ENCODE results near the gene IL11RA.

The IL11RA gene

DNA sequence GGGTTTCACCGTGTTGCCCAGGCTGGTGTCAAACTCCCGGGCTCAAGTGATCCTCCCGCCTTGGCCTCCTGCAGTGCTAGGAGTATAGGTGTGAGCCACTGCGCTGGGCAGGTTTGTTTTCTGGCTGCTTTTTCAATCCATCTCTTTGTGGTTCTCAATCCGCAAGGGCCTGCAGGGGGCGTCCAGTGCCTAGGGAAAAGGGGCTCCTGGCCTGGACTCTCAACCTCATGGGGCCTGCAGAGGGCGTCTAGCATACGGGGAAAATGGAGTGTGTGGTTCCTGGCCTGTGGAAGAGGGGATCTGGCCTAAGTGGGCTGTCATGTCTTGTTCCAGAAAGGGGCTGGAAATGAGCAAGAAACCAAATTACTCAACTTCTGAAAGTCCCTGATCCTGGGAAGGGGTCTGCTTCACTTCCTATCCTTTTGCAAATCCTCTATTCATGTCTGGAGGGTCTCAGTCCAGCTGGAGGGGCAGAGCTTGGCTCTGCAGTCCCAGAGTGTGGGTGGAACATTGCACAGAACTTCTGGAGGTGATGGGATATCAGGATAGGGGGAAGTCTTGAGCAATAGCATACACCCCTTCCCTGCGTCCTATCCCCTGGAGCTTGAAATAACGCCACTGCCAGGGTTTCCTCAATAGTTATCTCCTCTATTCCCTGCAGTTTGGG lies 23.2 kb downstream of the IL11RA start:
- TF ChIP-seq GATA2 (IDR thresholded peaks at IDR 0.05; ENCODE audit: low read depth, low read length) (no peak), GATA3 (IDR thresholded peaks at IDR 0.05; ENCODE audit: low read depth, low read length) (no peak)

- TF ChIP-seq GATA3 (IDR thresholded peaks at IDR 0.05; ENCODE audit: low read depth, low read length) (no peak), GATA2 (IDR thresholded peaks at IDR 0.05; ENCODE audit: low read depth, low read length) (no peak)
Measured at GRCh38 chr9:34675869-34676268, 23.9 kb downstream of the IL11RA start.

DNA sequence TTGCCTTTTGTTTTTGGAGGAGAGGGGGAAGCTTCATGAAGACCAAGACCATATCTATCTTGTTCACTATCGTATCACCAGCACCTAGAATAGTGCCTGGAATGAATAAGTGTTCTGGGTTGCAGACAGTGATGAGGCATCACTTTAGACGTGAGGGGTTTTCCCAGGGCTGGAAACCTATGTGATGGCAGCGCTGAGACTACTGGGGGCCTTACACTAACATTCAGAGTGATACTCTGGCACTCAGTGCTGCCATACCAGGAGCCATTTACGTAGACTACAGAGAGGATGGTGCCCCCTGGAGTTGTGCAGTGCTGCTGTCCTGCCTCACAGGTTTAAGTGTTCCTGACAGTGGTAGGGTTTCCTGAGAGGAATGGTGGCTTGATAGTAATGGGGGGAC lies 32.2 kb downstream of the IL11RA start:
- TF ChIP-seq GATA2 (IDR thresholded peaks at IDR 0.05; ENCODE audit: low read depth, low read length) (no peak), GATA3 (IDR thresholded peaks at IDR 0.05; ENCODE audit: low read depth, low read length) (no peak)

- TF ChIP-seq GATA2 (IDR thresholded peaks at IDR 0.05; ENCODE audit: low read depth, low read length) (no peak), GATA3 (IDR thresholded peaks at IDR 0.05; ENCODE audit: low read depth, low read length) (no peak)
Measured at GRCh38 chr9:34684816-34685215, 32.8 kb downstream of the IL11RA start.

DNA sequence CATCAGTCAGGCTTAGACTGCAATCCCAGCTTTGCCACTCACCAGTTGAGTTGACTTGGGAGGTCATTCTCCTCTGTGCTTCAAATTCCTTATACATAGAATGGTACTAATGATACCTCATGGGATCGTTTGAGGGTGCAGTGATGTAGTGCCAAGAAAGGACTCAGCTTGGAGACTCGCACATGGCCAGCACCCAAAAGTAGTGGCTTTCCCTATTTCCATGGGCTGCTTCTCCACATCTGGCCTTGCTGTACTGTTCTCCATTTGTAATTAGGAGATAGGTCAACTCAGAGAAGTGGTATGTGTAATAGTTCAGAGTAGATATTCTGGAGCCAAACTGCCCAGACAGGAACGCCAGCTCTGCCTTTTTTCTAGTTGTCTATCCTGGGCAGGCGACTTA lies 33.6 kb downstream of the IL11RA start:
- TF ChIP-seq GATA3 (IDR thresholded peaks at IDR 0.05; ENCODE audit: low read depth, low read length) = no peak

DNA sequence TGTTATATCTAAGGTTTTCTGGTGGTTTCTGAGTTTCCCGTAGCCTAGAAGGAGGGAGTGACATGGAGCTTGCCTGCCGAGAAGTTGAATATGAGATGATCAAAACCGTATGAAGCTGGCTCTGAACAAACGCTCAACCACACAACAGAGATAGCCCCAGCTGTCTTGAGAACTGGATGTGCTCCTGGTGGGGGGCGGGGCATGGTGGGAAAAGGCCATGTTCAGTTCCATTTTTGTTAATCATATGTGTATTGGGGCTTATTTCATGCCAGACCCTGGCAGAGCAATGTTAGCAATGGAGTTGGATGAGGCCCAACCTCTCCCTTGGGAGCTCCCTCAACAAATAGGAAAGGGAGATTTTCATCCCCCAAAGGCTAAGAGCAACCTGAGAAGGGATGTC lies 34.2 kb downstream of the IL11RA start:
- no peak for TF ChIP-seq GATA3 (IDR thresholded peaks at IDR 0.05; ENCODE audit: low read depth, low read length)
- TF ChIP-seq GATA2 (IDR thresholded peaks at IDR 0.05; ENCODE audit: low read depth, low read length) = no peak

- no peak for TF ChIP-seq GATA2 (IDR thresholded peaks at IDR 0.05; ENCODE audit: low read depth, low read length)
- no peak for TF ChIP-seq GATA3 (IDR thresholded peaks at IDR 0.05; ENCODE audit: low read depth, low read length)
Measured at GRCh38 chr9:34686732-34687131, 34.7 kb downstream of the IL11RA start.

GRCh38 chr9:34687276-34688030 lies 35.5 kb downstream of the IL11RA start:
- TF ChIP-seq GATA2 (IDR thresholded peaks at IDR 0.05; ENCODE audit: low read depth, low read length) (no peak), GATA3 (IDR thresholded peaks at IDR 0.05; ENCODE audit: low read depth, low read length) (no peak)

DNA sequence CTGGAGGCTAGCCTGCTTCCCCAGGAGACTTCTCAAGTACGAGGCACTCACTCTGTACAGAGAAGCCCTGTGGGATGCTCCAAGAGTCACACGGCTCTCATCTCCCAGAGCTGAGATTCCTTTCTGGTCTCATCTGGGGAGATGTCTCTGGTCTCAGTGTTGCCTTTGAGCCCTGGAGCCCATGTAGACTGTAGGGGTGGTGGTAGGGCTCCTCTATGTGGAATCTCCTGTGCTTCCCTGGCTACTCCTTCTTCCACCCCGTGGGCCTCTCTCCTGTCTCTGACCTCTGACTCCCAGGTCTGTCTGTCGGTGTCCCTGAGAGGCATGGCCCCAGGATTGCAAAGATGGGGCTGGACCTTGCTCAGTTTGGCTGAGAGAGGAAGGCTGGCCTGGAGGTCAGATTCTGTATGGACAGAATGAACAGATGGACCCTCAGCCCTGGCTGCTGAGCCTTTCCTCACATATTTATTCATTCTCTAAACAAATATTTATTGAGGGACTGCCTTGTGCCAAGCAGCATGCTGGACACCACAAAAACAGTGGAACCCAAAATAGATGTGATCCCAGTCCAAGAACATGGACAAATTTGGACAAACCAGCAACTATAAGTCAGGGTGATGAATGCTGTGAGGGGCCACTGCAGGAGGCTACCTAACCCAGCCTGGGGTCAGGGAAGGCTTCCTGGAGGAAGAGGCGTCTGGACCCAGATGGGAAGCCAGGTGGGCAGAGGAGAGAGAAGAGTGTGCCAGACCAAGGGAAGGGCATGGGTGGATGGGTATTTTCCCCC lies 36.5 kb downstream of the IL11RA start:
- TF ChIP-seq GATA2 (IDR thresholded peaks at IDR 0.05; ENCODE audit: low read depth, low read length) = no peak

DNA sequence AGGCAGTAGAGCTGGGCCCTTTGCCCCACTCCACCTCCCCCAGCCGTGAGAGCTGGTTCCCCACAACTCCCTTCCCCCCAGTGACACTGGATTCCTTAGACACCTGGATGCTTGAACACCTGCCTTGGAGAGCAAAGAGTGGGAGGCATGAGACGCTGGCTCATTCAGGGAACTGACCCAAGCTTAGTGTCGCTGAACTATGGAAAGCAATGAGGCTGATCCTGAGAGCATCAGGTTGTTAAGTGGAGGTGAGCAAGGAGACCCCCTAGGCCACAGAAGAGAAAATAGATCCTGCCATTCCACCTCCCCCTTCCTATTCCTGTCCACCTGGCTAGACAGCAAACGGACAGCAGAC lies 37.1 kb downstream of the IL11RA start:
- TF ChIP-seq GATA2 (IDR thresholded peaks at IDR 0.05; ENCODE audit: low read depth, low read length) (no peak), GATA3 (IDR thresholded peaks at IDR 0.05; ENCODE audit: low read depth, low read length) (no peak)

DNA sequence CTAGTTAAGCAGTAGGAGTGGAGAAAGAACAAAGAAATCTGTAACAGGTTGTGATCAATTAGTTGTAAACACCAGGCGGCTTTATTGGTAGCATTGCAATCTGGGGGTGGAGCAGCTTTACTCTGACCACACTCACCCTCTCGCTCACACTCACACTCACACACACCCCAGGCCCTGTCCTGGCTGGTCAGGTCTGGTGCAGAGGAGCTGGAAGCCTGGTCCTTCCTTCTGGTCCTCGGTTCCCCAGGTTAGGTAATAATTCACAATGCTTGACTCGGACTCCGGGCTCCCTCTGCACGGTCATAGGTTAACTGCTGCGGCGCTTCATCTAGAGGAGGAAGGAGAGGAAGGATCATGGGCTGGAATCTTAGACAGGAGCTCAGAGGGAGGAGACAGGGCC lies 37.5 kb downstream of the IL11RA start:
- TF ChIP-seq GATA2 (IDR thresholded peaks at IDR 0.05; ENCODE audit: low read depth, low read length) (no peak), GATA3 (IDR thresholded peaks at IDR 0.05; ENCODE audit: low read depth, low read length) (no peak)

DNA sequence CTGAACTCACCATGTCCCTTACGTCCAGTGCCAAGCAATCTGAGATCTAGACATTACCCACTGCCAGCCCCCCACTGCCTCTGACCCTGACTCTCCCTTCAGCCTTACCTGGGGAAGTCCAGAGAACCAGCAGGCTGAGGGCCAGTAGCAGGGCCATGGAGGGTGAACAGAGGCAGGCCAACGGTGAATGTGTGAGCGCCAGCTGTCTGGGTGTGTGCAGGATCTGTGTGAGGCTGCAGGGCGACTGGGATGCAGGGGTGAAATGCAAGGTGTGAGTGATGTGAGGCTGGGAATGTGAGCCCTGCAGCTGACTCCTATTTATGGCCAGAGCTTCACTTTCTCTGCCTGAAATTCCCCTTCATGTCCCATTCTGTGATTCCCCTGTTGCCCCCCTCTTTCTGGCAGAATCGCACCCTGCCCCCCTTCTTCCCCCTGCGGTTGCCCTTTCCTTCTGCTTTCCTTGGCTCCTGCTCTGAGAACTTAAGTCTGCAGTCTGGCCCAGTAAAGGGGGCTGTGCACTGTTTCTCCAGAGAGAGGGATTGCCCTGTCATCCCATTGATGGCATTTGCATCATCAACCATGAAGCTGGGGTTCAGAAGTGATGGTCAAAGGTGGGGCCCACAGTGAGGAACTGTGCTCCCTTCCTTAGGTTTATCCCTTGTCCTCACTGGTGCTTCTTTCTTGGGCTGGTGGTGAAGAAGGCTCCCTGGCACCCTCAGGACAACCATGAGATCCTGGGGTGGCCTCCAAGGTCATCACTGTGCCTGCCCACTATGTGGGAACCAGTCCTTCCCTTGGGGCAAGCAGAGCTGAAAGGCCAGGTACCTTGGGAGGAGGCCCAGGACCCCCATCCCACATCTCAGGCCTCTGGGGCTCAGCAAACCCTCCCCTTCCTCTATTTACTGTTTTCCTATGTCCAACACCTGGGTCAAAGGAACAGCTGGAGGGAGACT lies 39.3 kb downstream of the IL11RA start, which contains the start of gene CCL19:
Gene CCL19 (minus strand): TSS at position 294 of the 953 bp plus-strand sequence. CDS start 137 bp downstream, at position 157.
- no peak for TF ChIP-seq GATA3 (IDR thresholded peaks at IDR 0.05; ENCODE audit: low read depth, low read length)
- no peak for TF ChIP-seq GATA2 (IDR thresholded peaks at IDR 0.05; ENCODE audit: low read depth, low read length)

DNA sequence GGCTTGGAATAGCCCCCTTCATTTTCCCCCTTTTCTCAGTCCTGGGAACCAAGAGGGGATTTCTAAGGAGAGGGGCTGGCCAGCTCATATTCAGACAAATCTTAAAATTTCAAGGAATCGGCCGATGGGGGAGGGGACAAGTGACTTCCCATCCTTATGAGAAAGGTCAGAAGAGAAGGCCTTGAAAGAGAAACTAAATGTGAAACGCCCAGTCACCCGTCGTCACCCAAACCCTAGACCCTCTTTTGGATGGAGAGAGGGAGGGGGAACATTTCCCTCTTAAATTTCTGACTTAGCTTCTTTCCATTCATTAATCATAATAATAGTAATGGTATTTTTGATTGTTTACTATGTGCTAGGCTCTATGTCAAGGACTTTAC lies 39.9 kb downstream of the IL11RA start:
- TF ChIP-seq GATA2 (IDR thresholded peaks at IDR 0.05; ENCODE audit: low read depth, low read length) = no peak
- no peak for TF ChIP-seq GATA3 (IDR thresholded peaks at IDR 0.05; ENCODE audit: low read depth, low read length)

DNA sequence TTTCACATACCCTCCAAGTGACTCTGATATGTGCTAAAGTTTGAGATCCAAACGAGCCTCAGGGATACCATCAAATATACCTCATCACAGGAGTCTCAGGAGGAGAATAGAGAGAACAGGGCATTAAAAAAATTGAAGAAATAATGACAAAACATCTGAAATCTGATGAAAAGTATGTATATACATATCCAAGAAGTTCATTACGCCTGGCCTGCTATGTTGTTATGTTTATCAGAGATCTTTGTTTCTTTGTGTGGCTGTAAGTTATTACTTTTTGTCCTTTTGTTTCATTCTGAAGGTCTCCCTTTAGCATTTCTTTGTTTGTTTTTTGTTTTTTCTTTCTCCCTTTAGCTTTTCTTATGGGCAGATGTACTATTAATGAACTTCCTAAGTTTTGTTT lies 41.6 kb downstream of the IL11RA start:
- no peak for TF ChIP-seq GATA2 (IDR thresholded peaks at IDR 0.05; ENCODE audit: low read depth, low read length)
- TF ChIP-seq GATA3 (IDR thresholded peaks at IDR 0.05; ENCODE audit: low read depth, low read length) = no peak
